NCI-H2227 (cell line): Measurements from ENCODE around the gene CFL1.
A peak's percentile ranks its signal among the peaks of the same experiment; 100 is the strongest.
"Not testable (repeated sequence)": the region's sequence is repeated elsewhere in the genome, so short reads cannot be mapped to it uniquely, and the experiment has no call there.

Source experiments
- DNase-seq: peaks from one replicate; lab custom pipeline; 2025; ENCODE audit not compliant: unreplicated experiment; lab: John Stamatoyannopoulos, UW

CFL1 gene

DNA sequence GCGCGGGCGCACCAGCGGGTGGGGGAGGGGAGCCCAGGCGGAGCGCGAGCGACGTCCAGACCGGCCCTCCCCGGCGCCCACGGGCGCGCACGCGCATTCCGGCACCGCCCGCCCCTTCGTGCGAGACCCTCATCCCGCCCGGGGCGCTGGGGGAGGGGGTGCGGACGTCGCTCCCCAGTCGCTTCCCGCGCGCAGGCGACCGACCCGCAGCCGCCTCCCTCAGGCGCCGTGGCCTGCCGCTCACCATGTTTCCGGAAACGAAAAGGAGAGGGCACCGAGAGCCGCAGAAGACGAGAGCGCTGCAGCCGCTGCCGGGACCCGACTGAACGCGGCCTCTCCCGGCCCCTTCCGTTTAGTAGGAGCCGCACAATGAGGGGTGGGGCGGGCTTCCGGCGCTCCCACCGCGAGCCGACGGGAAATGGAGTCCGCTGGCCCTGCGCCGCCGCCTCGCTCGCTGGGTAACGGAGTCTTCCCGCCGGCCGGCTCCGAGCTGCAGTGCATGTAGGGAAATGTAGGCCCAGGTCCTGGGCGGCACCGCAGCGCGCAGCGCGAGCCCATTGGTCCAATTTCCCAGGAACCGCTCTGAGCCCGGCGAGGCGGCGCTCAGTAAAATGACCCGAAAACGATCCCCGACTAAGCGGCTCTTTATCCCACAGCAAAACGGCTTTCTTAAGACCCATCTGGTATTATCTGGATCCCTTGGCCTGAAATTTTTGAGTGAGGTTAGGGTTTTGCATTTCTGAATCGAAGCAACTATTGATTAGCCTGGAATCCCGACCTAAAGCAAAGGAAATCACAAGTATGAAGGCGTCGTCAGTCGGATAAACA, at the start of gene CFL1:
Gene CFL1, minus strand, starts transcription at position 328 of the 828 bp plus-strand sequence. Its CDS starts 81 bp downstream, at position 247.
- peak; percentile 98 for DNase-seq

DNA sequence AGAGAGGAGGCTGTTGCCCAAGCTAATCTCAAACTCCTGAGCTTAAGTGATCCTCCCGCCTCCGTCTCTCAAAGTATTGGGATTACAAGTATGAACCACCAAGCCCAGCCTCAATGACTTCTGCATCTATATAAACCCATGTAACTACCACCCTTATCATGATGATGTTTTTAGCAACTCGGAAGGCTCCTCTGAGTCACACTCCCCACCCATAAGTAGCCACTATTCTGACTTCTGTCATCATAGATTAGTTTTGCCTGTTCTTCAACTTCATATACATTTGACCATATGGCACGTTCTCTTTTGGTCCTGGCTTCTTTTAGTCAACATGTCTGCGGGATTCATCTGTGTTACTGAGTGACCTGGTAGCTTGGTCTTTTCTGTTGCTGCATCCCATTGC, 48.6 kb upstream of the CFL1 start:
- DNase-seq: no peak

DNA sequence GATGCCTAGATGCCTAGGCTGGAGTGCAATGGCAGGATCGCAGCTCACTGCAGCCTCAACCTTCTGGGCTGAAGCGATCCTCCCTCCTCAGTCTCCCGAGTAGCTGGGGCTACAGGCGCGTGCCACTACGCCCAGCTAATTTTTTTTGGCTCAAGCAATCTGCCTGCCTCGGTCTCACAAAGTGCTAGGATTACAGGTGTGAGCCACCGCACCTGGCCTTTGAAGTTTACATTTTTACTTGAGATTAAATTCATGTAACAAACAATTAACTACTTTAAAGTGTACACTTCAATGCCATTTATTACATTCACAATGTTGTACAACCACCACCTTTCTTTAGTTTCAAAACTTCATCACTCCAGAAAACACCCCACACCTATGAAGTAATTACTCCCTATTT, 45.7 kb upstream of the CFL1 start:
- DNase-seq: no peak

DNA sequence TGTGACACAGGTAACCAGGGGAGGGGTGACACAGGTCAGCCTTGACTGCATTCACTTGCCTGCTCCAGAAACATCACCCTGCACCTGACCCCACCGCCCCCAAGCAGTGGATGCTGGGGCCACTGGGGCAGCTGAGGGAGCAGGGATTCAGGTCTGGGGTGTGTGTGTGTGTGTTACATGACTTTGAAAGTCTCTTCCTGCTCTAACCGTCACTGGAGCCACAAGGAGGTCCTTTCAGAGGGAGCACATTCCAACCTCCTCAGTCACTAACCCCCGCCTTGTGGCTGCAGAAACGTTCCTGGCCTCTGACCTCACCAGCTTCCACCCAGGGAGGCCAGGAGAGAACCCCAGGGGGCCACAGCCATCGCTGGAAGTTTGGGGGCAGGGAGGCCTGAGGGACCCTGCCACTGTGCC, 45.1 kb upstream of the CFL1 start:
- no peak for DNase-seq

DNA sequence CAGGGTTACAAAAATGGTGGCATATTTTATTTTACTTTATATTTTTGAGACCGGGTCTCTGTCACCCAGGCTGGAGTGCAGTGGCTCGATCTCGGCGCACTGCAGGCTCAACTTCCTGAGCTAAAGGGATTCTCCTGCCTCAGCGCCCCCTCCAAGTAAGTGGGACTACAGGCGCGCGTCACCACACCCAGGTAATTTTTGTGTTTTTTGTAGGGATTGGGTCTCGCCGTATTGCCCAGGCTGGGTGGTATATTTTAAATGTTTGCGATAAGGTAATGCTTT, 42.9 kb upstream of the CFL1 start:
- no peak for DNase-seq

DNA sequence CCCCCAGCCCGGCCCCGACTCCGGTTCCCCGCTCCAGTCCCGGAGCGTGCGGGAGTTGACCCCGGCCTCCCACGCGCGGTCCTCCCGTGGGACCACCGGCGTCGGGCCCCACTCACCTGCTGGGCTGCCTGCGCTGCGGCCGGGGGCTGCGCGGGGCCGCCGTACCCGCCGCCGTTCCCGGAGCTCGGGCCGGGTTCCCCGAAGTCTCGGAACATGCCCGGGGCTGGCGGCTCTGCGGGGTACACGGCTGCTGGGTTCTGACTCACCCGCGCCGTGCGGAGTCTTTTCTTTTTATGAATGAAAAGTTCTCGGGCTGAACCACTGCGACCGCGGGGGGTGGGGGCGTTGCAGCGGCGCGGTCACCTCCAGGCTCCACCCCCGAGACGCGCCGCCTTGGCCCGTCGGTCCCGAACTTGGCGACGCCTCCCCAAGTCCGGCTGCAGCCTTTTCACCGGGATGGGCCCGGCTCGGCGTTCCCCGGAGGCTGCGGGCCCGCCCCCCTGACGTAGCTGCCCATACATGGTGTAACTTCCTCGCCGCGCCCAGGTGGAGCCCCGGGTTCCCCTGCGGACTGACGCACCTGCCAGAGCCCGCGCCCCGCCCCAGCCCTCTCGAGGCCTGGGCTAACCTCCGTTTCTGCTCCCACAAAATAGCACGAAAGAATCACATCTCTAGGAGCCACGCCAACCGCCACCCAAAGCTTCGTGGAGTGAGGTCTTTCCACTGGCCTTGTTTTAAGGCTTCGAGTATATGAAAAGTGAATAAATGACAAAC, 42.3 kb upstream of the CFL1 start, which contains the start of gene FOSL1:
Gene FOSL1, minus strand, starts transcription at position 264 of the 774 bp plus-strand sequence. Its CDS starts 49 bp downstream, at position 215.
- DNase-seq: peak; percentile 79

DNA sequence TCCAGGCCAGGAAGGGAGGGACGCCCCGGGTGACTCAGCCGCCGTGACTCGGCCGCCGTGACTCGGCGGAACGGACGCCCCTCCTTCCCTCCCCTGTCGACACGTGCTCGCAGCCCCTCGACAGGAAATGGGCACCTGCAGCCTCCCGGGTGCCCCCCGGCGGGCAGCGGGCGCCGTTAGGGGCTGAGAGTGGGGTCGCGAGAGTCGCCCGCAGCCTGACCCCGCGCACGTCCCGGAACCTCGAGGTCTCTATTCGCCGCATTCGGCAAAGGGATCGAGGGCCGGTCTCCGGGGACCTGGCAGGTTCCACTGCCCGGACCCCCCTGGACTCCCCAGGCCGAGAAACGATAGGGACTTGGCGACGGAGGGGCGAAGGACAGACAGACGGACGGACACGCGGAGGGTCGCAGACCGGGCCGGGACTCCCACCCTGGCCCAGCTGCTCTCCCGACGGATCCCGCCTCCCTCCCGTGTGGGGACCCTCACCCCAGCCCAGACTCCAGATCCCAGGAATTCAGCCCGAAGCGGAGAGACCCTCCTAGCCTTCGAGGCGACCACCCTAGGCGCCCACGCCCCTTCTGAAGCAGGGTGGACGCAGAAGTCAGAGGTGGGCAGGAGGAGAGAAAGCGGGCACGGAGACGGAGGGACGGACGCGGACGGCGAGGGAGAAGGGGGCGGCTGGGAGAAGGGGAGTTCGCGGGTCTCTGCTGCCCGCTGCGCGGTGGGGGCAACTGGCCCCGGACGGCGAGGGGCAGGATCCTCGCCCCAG, 41.6 kb upstream of the CFL1 start:
- peak; percentile 22 for DNase-seq

DNA sequence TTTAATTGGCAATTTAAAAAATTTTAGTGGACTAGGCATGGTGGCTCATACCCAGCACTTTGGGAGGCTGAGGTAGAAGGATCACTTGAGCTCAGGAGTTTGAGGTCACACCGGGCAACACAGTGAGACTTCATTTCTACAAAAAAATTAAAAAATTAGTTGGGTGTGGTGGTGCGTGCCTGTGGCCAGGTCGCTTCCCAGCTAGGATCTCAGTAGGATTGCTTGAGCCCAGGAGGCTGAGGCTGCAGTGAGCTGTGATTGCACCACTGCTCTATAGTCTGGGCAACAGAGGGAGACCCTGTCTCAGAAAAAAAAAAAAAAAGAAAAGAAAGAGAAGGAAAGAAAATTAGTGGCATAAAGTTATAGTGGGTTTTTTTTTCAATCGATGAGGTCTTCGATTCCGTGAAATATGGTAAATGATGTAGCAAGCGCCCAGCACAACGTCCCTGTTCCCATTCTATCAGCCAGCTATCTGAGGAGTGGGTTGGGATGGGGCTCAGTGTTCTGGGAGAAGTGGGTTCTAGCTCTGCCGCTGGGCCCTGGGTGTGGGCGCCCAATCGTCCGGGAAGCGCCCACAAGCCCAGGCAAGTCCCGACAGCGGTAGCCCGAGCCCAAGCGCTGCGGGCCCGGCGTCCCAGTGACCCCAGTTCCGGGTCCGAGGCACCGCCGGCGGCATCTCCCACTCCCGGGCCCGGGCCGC, 40.8 kb upstream of the CFL1 start:
- no peak for DNase-seq

DNA sequence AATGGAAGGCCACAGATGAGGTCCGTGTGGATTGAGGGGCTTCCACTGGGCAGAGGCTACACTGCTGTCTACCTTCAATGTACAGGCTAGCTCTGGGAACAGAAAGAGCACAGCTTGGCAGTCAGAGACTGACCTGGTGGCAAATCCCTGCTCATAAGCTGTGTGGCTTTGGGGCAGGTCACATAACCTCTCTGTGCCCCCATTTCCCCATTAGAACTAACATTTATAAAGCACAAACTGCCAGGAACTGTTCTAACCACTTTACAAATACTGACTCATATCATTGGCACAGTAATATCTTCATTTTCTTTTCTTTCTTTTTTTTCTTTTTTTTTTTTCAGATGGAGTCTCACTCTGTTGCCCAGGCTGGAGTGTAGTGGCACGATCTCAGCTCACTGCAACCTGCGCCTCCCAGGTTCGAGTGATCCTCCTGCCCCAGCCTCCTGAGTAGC, 39.1 kb upstream of the CFL1 start:
- DNase-seq: no peak

DNA sequence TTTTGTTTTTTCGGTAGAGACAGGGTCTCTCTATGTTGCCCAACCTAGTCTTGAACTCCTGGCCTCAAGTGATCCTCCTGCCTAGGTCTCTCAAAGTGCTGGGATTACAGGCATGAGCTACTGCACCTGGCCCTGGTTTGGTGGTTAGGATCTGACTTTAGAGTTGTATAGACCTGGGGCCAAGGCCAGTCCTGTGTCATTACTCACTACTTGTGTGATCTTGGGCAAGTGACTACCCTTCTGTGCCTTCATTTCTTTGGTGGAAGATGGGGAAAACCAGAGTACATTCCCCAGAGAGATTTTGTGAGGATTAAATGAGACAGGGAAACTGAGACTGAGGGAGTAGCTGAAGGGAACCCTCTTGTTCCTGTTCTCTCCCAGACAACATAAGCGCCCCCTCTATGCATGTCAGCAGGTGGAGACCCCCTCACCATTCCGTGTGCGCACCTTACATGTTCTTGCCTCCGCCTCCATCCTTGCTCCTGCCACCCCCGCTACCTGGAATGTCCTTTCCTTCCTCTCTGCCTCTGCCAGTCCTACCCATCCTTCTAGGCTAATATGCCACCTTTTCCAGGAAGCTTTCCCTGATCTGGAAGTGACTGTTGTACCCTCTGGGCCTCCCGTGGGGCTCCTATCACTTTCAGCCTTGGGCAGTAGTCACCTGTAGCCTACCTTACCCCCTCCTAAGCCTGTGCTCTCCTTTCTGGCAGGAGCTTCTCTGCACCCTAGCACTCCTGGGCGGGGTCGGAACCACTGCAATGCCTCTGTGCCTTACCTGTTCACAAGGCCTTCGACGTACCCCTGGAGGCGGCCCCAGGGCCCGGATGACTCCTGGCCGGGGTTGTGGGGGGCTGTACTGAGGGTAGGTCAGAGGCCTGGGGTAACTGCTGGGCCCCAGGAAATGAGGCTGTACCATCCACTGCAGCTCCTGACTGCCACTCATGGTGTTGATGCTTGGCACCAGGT, 38.3 kb upstream of the CFL1 start:
- no peak for DNase-seq

DNA sequence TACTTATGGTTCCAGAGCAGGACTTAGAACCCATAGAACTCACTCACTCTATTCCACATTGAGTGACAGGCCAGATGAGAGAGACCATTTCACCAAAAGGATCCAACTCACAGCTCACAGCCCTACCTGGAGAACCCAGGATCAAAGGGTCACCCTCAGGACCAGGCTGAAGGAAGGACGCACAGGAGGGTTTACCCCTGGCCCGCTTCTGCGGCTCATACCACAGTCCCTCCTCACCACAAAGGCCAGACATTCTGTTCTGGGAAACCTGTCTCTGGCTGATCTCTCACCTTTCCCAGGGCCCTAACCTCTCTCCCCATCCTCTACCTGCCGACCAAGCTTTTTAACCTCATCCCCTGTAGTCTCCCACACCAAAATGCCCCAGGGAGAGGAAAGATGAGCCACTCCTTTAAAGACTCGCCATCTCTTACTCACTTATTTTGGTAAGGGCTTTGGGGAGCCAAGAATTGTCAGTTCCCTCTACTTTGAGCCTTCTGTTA, 37.6 kb upstream of the CFL1 start:
- DNase-seq: no peak

DNA sequence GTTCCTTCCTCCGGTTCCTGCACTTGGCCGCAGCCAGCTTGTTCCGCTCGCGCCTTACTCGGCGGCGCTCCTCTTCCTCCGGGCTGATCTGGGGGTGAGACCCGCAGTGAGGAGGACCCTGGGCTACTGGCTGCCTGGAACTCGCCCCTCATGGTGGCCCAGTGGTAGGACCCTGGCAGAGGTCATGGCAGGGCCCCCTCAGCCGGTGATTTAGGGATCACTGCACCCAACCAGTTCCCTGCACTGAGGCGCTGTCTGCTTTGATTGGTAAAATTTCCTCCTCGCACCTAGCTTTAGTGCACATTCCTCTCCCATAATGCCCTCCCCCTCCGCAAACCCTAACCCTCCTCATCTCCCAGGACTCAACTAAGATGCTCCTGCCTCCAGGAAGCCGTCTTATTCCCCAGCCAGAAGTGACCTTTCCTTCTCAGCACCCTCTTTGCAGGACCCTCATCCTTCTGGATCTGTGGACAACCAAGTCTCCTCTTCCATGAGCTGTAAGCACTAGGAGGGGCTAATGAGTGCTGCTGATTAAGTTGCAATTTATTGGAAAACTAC, 36.1 kb upstream of the CFL1 start:
- DNase-seq: no peak

DNA sequence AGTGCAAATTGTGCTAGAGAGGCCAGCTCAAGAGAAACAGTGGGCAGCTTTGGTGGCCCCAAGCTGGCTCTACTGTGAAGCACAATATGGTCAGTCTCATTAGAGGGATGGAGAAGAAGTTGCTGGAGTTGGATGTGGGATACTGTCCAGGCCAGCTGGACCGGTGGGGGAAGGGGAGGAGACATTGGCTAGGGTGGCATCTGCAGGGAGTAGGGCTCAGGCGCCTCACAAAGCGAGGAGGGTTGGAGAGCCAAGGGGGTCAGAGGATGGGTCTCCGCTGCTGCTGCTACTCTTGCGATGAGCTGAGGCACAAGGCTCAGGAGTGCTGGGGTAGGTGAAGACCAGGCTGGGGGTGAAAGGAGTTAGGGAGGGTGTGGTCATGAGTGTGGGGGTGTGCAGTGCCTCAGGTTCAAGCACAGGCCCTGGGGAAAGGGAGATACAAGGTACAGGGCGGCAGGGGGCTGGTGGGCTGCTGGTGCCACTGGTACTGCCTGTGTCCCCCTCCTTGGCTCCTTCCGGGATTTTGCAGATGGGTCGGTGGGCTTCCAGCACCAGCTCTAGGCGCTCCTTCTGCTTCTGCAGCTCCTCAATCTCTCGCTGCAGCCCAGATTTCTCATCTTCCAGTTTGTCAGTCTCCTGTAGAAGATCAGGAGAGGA, 34.8 kb upstream of the CFL1 start:
- DNase-seq: no peak

DNA sequence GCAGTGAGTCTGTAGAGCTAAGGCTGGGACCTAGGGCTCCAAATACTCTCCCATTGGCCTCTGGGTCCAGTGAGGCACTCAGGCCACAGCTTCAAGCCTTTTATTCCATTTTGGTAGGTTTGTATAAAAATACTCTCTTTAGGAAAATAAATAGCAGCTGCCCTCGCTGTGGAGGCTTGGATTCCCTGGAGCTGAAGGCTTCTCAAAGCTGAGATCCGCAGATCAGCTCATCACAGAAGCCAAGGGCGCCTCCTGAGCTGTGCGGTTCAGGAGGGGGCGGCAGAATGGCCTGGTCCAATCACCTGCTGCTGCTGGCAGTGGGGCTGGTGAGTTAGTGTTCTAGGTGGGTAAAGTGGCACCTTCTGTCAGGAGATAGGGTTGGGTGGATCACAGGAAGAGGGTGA, 34.2 kb upstream of the CFL1 start:
- not testable (repeated sequence) for DNase-seq

DNA sequence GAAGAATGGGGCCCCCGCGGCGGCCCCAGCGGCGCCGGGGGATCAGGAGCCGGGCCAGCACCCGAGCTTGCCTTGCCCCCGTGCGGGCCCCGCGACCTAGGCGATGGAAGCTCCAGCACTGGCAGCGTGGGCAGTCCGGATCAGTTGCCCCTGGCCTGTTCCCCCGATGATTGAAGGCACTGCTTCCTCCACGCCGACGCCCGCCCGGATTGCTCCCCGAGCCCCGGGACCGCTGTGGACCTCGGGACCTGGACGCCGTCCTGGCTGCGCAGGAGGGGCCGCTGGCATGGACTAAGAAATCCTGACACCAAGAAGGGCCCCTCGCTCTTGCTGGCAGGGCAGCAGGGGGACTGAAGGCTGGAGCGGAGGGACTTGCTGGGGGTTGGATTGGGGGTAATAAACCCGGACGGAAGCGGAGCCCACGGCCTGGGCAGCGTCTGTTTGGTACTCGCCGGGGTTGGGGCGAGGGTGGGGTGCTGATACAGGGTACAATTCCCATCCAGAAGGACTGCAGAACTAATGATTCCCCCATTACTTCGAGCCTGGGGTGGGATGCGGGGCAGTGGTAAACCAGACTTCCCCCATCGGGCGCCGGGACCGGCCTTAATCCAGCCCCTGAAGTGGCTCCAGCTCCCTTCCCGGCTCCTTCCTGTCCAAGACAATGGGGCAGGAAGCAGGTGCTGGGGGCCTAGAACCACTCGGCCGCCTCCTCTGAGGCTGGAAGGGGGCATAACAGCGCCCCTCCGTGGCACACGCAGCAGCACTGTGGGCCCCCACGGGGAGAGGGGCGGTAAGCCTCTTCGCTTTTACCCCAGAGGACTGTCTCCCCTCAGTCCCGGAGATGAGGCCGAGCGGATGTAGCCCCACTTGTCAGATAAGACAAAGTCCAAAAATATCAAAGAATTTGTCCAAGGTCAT, 33.5 kb upstream of the CFL1 start:
- peak; percentile 26 for DNase-seq

DNA sequence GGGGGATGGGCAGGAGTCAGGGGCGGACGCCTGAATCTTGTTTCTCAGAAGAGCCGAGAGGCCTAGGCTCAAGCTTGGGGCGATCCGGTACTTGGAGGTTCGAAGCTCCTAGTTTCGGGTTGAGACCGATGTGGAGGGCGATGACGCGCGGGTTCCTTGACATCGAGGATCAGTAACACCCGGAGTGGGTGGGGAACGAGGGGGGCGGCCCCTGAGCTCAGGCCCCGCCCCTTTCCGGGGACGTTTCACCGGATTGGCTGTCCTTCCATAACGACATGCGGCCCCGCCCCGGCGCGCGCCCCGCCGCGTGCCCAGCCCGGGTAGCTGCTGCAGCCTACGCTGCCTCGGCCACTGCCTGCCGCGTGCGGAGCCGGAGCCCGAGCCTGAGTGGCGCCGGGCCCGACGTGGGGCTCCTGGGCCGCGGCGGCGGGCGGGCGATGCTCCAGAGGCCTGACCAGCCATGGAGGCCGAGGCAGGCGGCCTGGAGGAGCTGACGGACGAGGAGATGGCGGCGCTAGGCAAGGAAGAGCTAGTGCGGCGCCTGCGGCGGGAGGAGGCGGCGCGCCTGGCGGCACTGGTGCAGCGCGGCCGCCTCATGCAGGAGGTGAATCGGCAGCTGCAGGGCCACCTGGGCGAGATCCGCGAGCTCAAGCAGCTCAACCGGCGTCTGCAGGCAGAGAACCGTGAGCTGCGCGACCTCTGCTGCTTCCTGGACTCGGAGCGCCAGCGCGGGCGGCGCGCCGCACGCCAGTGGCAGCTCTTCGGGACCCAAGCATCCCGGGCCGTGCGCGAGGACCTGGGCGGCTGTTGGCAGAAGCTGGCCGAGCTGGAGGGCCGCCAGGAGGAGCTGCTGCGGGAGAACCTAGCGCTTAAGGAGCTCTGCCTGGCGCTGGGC, 32.6 kb upstream of the CFL1 start, which contains the start of gene CCDC85B:
Gene CCDC85B, plus strand, starts transcription at position 350 of the 895 bp plus-strand sequence. Its CDS starts 111 bp downstream, at position 461.
- DNase-seq: peak; percentile 98
